Measurements from ENCODE around the gene FOXP1.

DNA sequence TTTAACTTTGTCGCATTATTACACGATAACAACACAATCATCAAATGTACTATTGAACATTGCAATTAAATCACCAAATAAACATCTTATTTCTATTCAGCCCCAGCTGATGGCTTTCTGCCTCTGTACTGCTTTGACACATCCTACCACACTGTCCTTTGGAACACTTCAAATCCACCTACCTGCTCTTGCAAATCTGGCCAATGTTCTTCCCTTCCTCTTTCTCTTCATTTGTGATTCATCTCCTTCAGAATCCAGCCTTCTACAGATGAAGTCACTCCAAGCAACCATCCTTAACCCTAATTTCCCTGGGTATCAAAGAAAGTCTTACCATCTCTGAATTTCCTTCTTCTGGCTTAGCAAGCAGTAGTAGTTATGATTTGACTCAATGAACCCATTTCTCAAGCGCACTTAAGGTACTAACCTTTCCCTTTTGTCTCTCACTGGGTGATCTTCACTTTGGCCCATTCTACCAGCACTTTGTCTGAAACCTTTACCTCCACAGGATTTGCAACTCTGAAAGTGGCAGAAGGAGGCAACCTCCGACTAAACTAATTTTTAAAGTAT lies 502.9 kb downstream of the FOXP1 start:
- no peak for TF ChIP-seq POLR2AphosphoS5 (IDR thresholded peaks at IDR 0.05; ENCODE audit: low read depth, low read length)
- no peak for TF ChIP-seq POLR2A (IDR thresholded peaks at IDR 0.05; ENCODE audit: low read depth, low read length)
- no peak for TF ChIP-seq TAF1 (IDR thresholded peaks at IDR 0.05; ENCODE audit: low read depth, low read length)
